Measurements from ENCODE around the gene CLEC4M.

- TF ChIP-seq CTCF (IDR thresholded peaks at IDR 0.05) (no peak), EP300 (IDR thresholded peaks at IDR 0.05) (no peak)
Measured at GRCh38 chr19:7742991-7743390, 20.1 kb upstream of the CLEC4M start.
